Measurements from ENCODE around the gene LRFN4. TPM values are rescaled to one million over a fixed set of nuclear protein-coding genes. Genes with fewer than 3 reads are reported as not detected.
"Not testable (repeated sequence)": the region's sequence is repeated elsewhere in the genome, so short reads cannot be mapped to it uniquely, and the experiment has no call there.

LRFN4 gene
- 24.8 TPM for polyA plus RNA-seq (2013, experiment 1 of 2; ENCODE audit: insufficient read length)
- polyA plus RNA-seq (2013, experiment 2 of 2; ENCODE audit: insufficient read length), result 27.3 TPM

- peak; percentile 46 for DNase-seq
Observed at GRCh38 chr11:66856496-66857233, at the start of gene LRFN4. LRFN4 (plus strand) TSS chr11:66857064; CDS start chr11:66857745, 681 bp downstream.

- DNase-seq, result no peak
Observed at GRCh38 chr11:66809592-66809991, 47.3 kb upstream of the LRFN4 start.

- no peak for DNase-seq
Observed at GRCh38 chr11:66810576-66811185, 46.2 kb upstream of the LRFN4 start.

GRCh38 chr11:66814678-66815077 is 42.2 kb upstream of the LRFN4 start:
- no peak for DNase-seq

GRCh38 chr11:66815646-66816045 is 41.2 kb upstream of the LRFN4 start:
- DNase-seq, result no peak

- peak; percentile 14 for DNase-seq
Observed at GRCh38 chr11:66818231-66818955, 38.5 kb upstream of the LRFN4 start.

GRCh38 chr11:66820381-66820780 is 36.5 kb upstream of the LRFN4 start:
- no peak for DNase-seq

- DNase-seq, result no peak
Observed at GRCh38 chr11:66820901-66821300, 36.0 kb upstream of the LRFN4 start.

GRCh38 chr11:66823700-66824099 is 33.2 kb upstream of the LRFN4 start:
- DNase-seq, result no peak

GRCh38 chr11:66824573-66824972 is 32.3 kb upstream of the LRFN4 start:
- DNase-seq, result not testable (repeated sequence)

GRCh38 chr11:66834539-66834845 is 22.4 kb upstream of the LRFN4 start:
- no peak for DNase-seq

- DNase-seq, result no peak
Observed at GRCh38 chr11:66834943-66835342, 21.9 kb upstream of the LRFN4 start.

GRCh38 chr11:66835768-66836405 is 21.0 kb upstream of the LRFN4 start:
- peak; percentile 38 for DNase-seq

GRCh38 chr11:66840317-66841091 is 16.4 kb upstream of the LRFN4 start:
- DNase-seq, result no peak

GRCh38 chr11:66841861-66842260 is 15.0 kb upstream of the LRFN4 start:
- DNase-seq, result no peak

- DNase-seq, result no peak
Observed at GRCh38 chr11:66842501-66842895, 14.4 kb upstream of the LRFN4 start.

- DNase-seq, result peak; percentile 89
Observed at GRCh38 chr11:66842896-66843775, 13.7 kb upstream of the LRFN4 start, which contains the start of gene RCE1. RCE1 (plus strand) TSS chr11:66843441; CDS start chr11:66843456, 15 bp downstream.

GRCh38 chr11:66843776-66844495 is 12.9 kb upstream of the LRFN4 start:
- DNase-seq, result no peak

- DNase-seq, result no peak
Observed at GRCh38 chr11:66844496-66845142, 12.2 kb upstream of the LRFN4 start.

Data from fibroblast of skin of abdomen (primary cell).